GM06990 (cell line): Measurements from ENCODE around the gene DNAJC5.

Source experiments
- DNase-seq: peaks from one replicate; pipeline ENCODE4 v3.0.0-alpha.2; 2011; ENCODE audit not compliant: insufficient read length; ENCODE audit errors: extremely low read depth
- H3K27me3 ChIP-seq: replicated peaks from 2 replicates; pipeline ENCODE4 v1.6.0; 2011; ENCODE audit warnings: low read length; ENCODE audit not compliant: control insufficient read depth, insufficient read depth
- H3K36me3 ChIP-seq: 2 replicates; pipeline ENCODE4 v1.5.1; 2011; ENCODE audit warnings: low read length; ENCODE audit not compliant: control insufficient read depth, insufficient read depth
- H3K4me3 ChIP-seq: replicated peaks from 2 replicates; pipeline ENCODE4 v1.5.1; 2011; ENCODE audit warnings: low read depth, mild to moderate bottlenecking, control low read depth, low read length
- CTCF ChIP-seq: IDR thresholded peaks from 2 replicates; pipeline ENCODE4 v1.5.1; 2011; ENCODE audit warnings: low read length, control low read depth, mild to moderate bottlenecking, inconsistent platforms; ENCODE audit not compliant: insufficient read depth, poor library complexity, severe bottlenecking

DNAJC5 gene

GRCh38 chr20:63889241-63890200 is 5.4 kb upstream of the DNAJC5 start:
- no peak overlapping the region for H3K4me3 ChIP-seq
- H3K27me3 ChIP-seq: no peaks in the 10 kb centered on the region
- no peak for DNase-seq
- TF ChIP-seq CTCF: no peak
- peaks cover 24% of the 10 kb centered on the region for H3K36me3 ChIP-seq

- H3K36me3 ChIP-seq: peaks cover 21% of the 10 kb centered on the region
- TF ChIP-seq CTCF: no peak
These were observed 4.7 kb upstream of the DNAJC5 start for GRCh38 chr20:63890201-63890576.

GRCh38 chr20:63890616-63891015 is 4.3 kb upstream of the DNAJC5 start:
- TF ChIP-seq CTCF: no peak
- peaks cover 18% of the 10 kb centered on the region for H3K36me3 ChIP-seq
- DNase-seq: no peak
- no peaks in the 10 kb centered on the region for H3K27me3 ChIP-seq
- no peak overlapping the region for H3K4me3 ChIP-seq

More at GRCh38 chr20:63890201-63890576, 4.7 kb upstream of the DNAJC5 start:
- Histone ChIP-seq H3K4me3 (no peak overlapping the region), H3K27me3 (no peaks in the 10 kb centered on the region)
- no peak for DNase-seq

GRCh38 chr20:63891061-63892002 is 3.6 kb upstream of the DNAJC5 start:
- no peak for TF ChIP-seq CTCF
- DNase-seq: no peak

GRCh38 chr20:63892402-63892801 is 2.5 kb upstream of the DNAJC5 start:
- no peak for TF ChIP-seq CTCF
- no peaks in the 10 kb centered on the region for H3K27me3 ChIP-seq
- H3K36me3 ChIP-seq: peaks cover 16% of the 10 kb centered on the region
- no peak for DNase-seq
- H3K4me3 ChIP-seq: no peak overlapping the region

More at GRCh38 chr20:63891061-63892002, 3.6 kb upstream of the DNAJC5 start:
- Histone ChIP-seq H3K27me3 (no peaks in the 10 kb centered on the region), H3K36me3 (peaks cover 17% of the 10 kb centered on the region), H3K4me3 (no peak overlapping the region)
